ENCODE results near the gene SCUBE1.

SCUBE1 gene

DNA sequence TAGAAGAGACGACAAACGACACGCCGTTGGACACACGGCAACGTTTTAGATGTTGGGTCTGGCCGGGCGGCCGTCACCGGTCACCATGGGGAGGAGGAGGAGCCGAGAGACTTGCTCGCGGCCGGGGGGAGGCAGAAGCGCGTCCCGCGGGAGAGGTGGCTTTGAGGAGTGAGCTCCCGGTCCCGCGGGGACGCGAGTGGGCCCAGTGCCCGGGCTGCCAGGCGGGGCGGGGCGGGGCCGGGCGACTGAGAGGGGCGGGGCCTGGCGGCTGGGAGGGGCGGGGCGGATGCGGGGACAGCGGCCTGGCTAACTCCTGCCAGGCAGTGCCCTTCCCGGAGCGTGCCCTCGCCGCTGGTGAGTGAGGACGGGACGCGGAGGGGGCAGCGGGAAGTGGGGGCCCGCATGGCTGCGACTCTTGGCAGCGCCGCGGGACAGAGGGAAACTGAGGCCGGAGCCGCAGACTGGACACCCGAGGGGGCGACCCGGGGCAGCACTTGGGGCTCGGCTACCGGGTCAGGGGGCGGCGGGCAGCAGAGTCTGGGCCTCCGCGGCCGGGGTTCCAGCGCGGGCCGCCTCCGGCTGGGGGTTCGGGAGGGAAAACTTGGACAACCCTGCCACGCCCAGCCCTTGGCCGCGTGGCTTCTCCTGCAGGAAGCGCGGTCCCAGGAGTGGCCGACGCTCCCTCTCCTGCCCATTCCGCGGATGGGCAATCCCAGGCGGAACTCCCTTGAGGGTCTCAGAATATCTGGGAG lies 191.7 kb downstream of the SCUBE1 start, which contains the start of gene TSPO:
TSPO (plus strand) TSS at position 309 of the 752 bp plus-strand sequence. CDS start 7,680 bp downstream, outside the sequence.
- peak in 1 of 2 experiments; percentile 11 for DNase-seq

DNA sequence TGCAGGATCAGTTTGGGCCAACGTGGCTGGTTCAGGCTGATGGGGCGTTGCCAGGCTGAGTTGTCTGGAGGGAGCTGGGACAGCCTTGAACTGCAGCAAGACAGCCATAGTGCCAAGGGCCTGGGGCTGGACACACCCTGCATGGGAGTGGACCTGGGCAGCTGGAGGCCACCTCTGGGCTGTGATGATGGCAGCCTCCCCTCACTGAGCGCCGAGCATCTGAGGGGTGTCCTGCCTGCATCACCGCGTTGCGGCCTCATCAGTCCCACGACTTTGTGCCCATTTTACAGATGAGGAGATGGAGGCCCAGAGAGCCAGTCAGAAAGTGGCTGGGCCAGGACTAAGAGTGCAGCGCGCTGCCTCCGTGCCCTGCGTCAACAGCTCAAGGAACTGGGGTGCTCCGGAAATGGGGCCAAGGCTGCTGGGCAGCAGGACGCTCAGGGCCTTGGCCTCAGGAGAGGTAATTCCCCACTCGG lies 192.4 kb downstream of the SCUBE1 start:
- no peak for DNase-seq

GRCh38 chr22:43148581-43148980 lies 194.6 kb downstream of the SCUBE1 start:
- no peak for DNase-seq

DNA sequence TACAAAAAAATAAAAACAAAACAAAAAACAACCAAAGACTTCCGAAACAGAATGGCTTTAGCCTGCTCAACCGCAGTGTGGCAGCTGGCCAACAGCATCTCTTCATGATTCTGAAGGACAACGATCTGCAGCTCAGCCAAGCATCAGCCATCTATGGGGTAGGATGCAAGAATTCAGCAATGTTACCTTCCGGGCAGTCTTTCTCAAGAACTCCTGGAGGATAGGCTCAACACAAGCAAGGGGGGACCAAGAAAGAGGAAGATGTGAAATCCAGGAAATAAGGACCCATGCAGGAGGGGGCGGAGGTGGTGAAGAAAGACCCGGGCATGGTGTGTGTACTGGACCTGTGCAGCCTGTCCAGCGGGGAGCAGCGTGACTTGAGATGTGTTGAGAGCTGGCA lies 195.4 kb downstream of the SCUBE1 start:
- no peak for DNase-seq
